BE2C (cell line): Measurements from ENCODE around the gene GNB1.

ENCODE experiments used
- DNase-seq: peaks from one replicate; pipeline ENCODE4 v3.0.0-alpha.2; 2020
- H3K27me3 ChIP-seq: fragments of 250-450 bp; sonication (Bioruptor Pico); 2 replicates; pipeline ENCODE4 v1.5.1; 2020; ENCODE audit warnings: mild to moderate bottlenecking
- H3K36me3 ChIP-seq: fragments of 250-450 bp; sonication (Bioruptor Pico); 2 replicates; pipeline ENCODE4 v1.5.1; 2020; ENCODE audit warnings: mild to moderate bottlenecking
- H3K4me1 ChIP-seq: fragments of 250-450 bp; sonication (Bioruptor Pico); 2 replicates; pipeline ENCODE4 v1.5.1; 2020
- H3K4me3 ChIP-seq: 2 replicates; pipeline ENCODE4 v1.5.1; 2011; ENCODE audit warnings: low read depth, low read length
- H3K9me3 ChIP-seq: fragments of 250-450 bp; sonication (Bioruptor Pico); 2 replicates; pipeline ENCODE4 v1.5.1; 2020
- CTCF ChIP-seq: IDR thresholded peaks from 2 replicates; pipeline ENCODE4 v1.5.1; 2012; ENCODE audit warnings: mild to moderate bottlenecking, low read depth, low read length

The GNB1 gene

GRCh38 chr1:1799716-1800115 lies 91.2 kb downstream of the GNB1 start:
- Histone ChIP-seq H3K36me3 (peaks cover 94% of the 10 kb centered on the region), H3K4me3 (no peak overlapping the region), H3K27me3 (no peaks in the 10 kb centered on the region), H3K9me3 (no peaks in the 10 kb centered on the region), H3K4me1 (no peaks in the 10 kb centered on the region)
- DNase-seq, result no peak
- TF ChIP-seq CTCF, result no peak

DNA sequence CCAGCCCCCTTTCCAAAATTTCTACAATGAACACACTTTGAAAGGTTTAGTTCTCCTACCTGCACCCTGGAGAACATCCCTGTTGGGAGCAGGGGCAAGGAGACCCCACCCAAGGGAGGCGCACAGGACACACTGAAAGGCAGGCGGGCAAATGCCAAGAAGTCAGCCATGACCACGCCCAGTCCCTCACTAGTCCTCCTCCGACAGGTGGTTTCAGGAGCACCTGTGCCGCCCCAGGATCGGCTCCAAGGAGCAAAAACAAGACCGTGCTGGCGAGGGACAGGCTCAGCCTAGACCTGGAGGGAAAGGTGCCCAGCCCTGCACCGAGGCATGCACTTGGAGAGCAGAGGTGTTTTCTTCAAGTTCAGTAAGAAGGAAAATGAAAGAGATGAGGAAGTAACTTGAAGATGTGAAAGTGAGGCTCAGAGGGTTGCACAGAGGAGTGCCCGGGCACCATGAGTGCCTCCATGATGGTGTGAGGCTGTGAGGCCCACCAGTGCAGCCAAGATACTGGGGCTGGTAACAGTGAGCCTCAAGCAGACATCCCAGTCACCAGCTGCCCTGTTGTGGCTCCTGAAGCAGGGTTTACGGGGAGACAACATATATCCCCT lies 93.1 kb downstream of the GNB1 start:
- no peak for DNase-seq
- no peak overlapping the region for H3K4me3 ChIP-seq
- H3K4me1 ChIP-seq, result no peaks in the 10 kb centered on the region
- no peaks in the 10 kb centered on the region for H3K9me3 ChIP-seq
- no peaks in the 10 kb centered on the region for H3K27me3 ChIP-seq
- H3K36me3 ChIP-seq, result peaks cover 96% of the 10 kb centered on the region
- TF ChIP-seq CTCF, result no peak

DNA sequence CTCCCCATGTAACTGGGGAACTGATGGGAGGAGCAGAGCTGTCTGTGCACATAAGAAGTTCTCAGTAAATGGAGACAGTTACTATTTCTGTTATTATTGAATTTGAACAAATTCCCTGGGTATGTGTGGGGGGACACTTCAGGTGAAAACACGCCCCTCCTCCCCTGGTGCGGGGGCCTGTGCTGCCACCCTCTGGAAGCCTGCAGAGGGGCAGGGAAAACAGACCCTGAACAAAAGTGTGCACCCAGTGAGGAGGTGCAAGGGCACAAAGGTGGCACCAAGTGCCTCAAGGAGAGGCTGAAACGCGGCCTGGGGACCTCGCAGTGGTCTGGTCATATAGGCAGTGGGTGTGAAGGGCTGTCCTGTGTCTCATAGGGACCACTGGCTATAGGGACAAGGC lies 94.4 kb downstream of the GNB1 start:
- Histone ChIP-seq H3K27me3 (no peaks in the 10 kb centered on the region), H3K9me3 (no peaks in the 10 kb centered on the region), H3K4me3 (no peak overlapping the region), H3K36me3 (peaks cover 96% of the 10 kb centered on the region), H3K4me1 (no peaks in the 10 kb centered on the region)
- no peak for DNase-seq
- peak; percentile 31 for TF ChIP-seq CTCF

- no peaks in the 10 kb centered on the region for H3K4me1 ChIP-seq
- H3K4me3 ChIP-seq, result no peak overlapping the region
- no peak for DNase-seq
- no peaks in the 10 kb centered on the region for H3K9me3 ChIP-seq
- H3K36me3 ChIP-seq, result peaks cover 99% of the 10 kb centered on the region
- no peaks in the 10 kb centered on the region for H3K27me3 ChIP-seq
- TF ChIP-seq CTCF, result no peak
These were observed 95.9 kb downstream of the GNB1 start for GRCh38 chr1:1794999-1795398.

GRCh38 chr1:1793481-1794244 lies 97.2 kb downstream of the GNB1 start:
- TF ChIP-seq CTCF, result no peak
- H3K36me3 ChIP-seq, result peaks cover 98% of the 10 kb centered on the region

GRCh38 chr1:1788646-1789431 lies 102.0 kb downstream of the GNB1 start:
- DNase-seq, result peak; percentile 67
- Histone ChIP-seq H3K27me3 (no peaks in the 10 kb centered on the region), H3K4me3 (no peak overlapping the region), H3K36me3 (peaks cover 90% of the 10 kb centered on the region), H3K4me1 (peaks cover 11% of the 10 kb centered on the region), H3K9me3 (no peaks in the 10 kb centered on the region)
- TF ChIP-seq CTCF, result peak; percentile 74

More at GRCh38 chr1:1793481-1794244, 97.2 kb downstream of the GNB1 start:
- H3K27me3 ChIP-seq, result no peaks in the 10 kb centered on the region
- H3K4me1 ChIP-seq, result peaks cover 3% of the 10 kb centered on the region
- H3K4me3 ChIP-seq, result no peak overlapping the region
- no peak for DNase-seq
- no peaks in the 10 kb centered on the region for H3K9me3 ChIP-seq
